ENCODE data around the gene TMEM138. TPM values are rescaled to one million over a fixed set of nuclear protein-coding genes. Genes with fewer than 3 reads are reported as not detected.
A peak's percentile ranks its signal among the peaks of the same experiment; 100 is the strongest.

TMEM138 gene
- total and polyA plus RNA-seq, 2 experiments from 2014 or later = 19.0 to 50.2 TPM

- in situ Hi-C loops (cut with MboI) = no loop called here
- Histone ChIP-seq H2AFZ (no peak overlapping the region), H3K36me3 (ENCODE audit: low read depth) (peaks cover 30% of the 10 kb centered on the region), H3K9me2 (ENCODE audit: insufficient read depth) (no peaks in the 10 kb centered on the region), H3K79me2 (ENCODE audit: insufficient read depth) (peaks cover 93% of the 10 kb centered on the region), H3K4me1 (ENCODE audit: insufficient read depth) (peaks cover 46% of the 10 kb centered on the region), H3K9ac (peak overlapping the region; percentile 12; the same call in 1 of the 2 replicates), H3K9me3 (ENCODE audit: low read depth) (no peaks in the 10 kb centered on the region), H3K4me3 (0 out of 2 replicates have a peak overlapping the region, but pooled peaks have one; percentile 3), H3K27ac (peak overlapping the region; percentile 55), H3K27me3 (replicated peaks; ENCODE audit: insufficient read depth) (no peaks in the 10 kb centered on the region), H3F3A (ENCODE audit: insufficient read depth) (peaks cover 37% of the 10 kb centered on the region), H4K20me1 (ENCODE audit: insufficient read depth) (no peaks in the 10 kb centered on the region), H3K4me2 (ENCODE audit: unreplicated experiment) (peak overlapping the region; percentile 46)
- WGBS, 2 experiments (ENCODE audit: low coverage in 1 of 2, low lambda C conversion rate in 2 of 2, missing lambda C conversion rate in 2 of 2) = 91 to 93% methylated on average over 9 of the region's 9 CpGs
- no peak for TF ChIP-seq EZH2 (IDR thresholded peaks at IDR 0.05; ENCODE audit: insufficient read depth, poor library complexity, severe bottlenecking)
- no peak for DNase-seq
These were observed 33.8 kb upstream of the TMEM138 start for GRCh38 chr11:61328351-61328750.

- Histone ChIP-seq H3K36me3 (ENCODE audit: low read depth) (peaks cover 16% of the 10 kb centered on the region), H3K27ac (no peak overlapping the region), H3K9ac (0 out of 2 replicates have a peak overlapping the region, but pooled peaks have one; percentile 100), H4K20me1 (ENCODE audit: insufficient read depth) (no peaks in the 10 kb centered on the region), H3K9me3 (ENCODE audit: low read depth) (no peaks in the 10 kb centered on the region), H3K4me3 (peak overlapping the region; percentile 93; the same call in 1 of the 2 replicates), H3K27me3 (replicated peaks; ENCODE audit: insufficient read depth) (no peaks in the 10 kb centered on the region), H3K79me2 (ENCODE audit: insufficient read depth) (peaks cover 78% of the 10 kb centered on the region), H2AFZ (no peak overlapping the region), H3K4me1 (ENCODE audit: insufficient read depth) (peaks cover 46% of the 10 kb centered on the region), H3K4me2 (ENCODE audit: unreplicated experiment) (no peak overlapping the region), H3K9me2 (ENCODE audit: insufficient read depth) (no peaks in the 10 kb centered on the region), H3F3A (ENCODE audit: insufficient read depth) (peaks cover 50% of the 10 kb centered on the region)
- no peak for TF ChIP-seq EZH2 (IDR thresholded peaks at IDR 0.05; ENCODE audit: insufficient read depth, poor library complexity, severe bottlenecking)
- no peak for TF ChIP-seq EZH2phosphoT487 (IDR thresholded peaks at IDR 0.05; ENCODE audit: insufficient read depth, low read depth)
- 95 to 98% methylated on average over 4 of the region's 4 CpGs for WGBS, 2 experiments (ENCODE audit: low coverage in 1 of 2, low lambda C conversion rate in 2 of 2, missing lambda C conversion rate in 2 of 2)
- DNase-seq = no peak
- in situ Hi-C loops (cut with MboI) = no loop called here
These were observed 32.3 kb upstream of the TMEM138 start for GRCh38 chr11:61329871-61330270.

- Histone ChIP-seq H3K36me3 (ENCODE audit: low read depth) (peaks cover 7% of the 10 kb centered on the region; the same call in 1 of the 2 replicates), H3K4me3 (peak overlapping the region; percentile 93), H3K4me2 (ENCODE audit: unreplicated experiment) (peak overlapping the region; percentile 98), H3K27ac (peak overlapping the region; percentile 92), H4K20me1 (ENCODE audit: insufficient read depth) (no peaks in the 10 kb centered on the region), H3F3A (ENCODE audit: insufficient read depth) (peaks cover 58% of the 10 kb centered on the region), H2AFZ (no peak overlapping the region), H3K9me2 (ENCODE audit: insufficient read depth) (no peaks in the 10 kb centered on the region), H3K4me1 (ENCODE audit: insufficient read depth) (peaks cover 45% of the 10 kb centered on the region), H3K79me2 (ENCODE audit: insufficient read depth) (peaks cover 60% of the 10 kb centered on the region), H3K9me3 (ENCODE audit: low read depth) (no peaks in the 10 kb centered on the region), H3K9ac (peak overlapping the region; percentile 100), H3K27me3 (replicated peaks; ENCODE audit: insufficient read depth) (no peaks in the 10 kb centered on the region)
- in situ Hi-C loops (cut with MboI) = no loop called here
- TF ChIP-seq EZH2 (IDR thresholded peaks at IDR 0.05; ENCODE audit: insufficient read depth, poor library complexity, severe bottlenecking) (no peak), EZH2phosphoT487 (IDR thresholded peaks at IDR 0.05; ENCODE audit: insufficient read depth, low read depth) (no peak)
- 33 to 44% methylated on average over 6 of the region's 6 CpGs for WGBS, 2 experiments (ENCODE audit: low coverage in 1 of 2, low lambda C conversion rate in 2 of 2, missing lambda C conversion rate in 2 of 2)
- DNase-seq = peak; percentile 43
These were observed 30.5 kb upstream of the TMEM138 start for GRCh38 chr11:61331651-61332050.

- H3K9me2 ChIP-seq (ENCODE audit: insufficient read depth) = no peaks in the 10 kb centered on the region
- H3F3A ChIP-seq (ENCODE audit: insufficient read depth) = peaks cover 51% of the 10 kb centered on the region
- WGBS, 2 experiments (ENCODE audit: low coverage in 1 of 2, low lambda C conversion rate in 2 of 2, missing lambda C conversion rate in 2 of 2) = 0% methylated on average over 23 to 24 of the region's 24 CpGs
- H3K4me2 ChIP-seq (ENCODE audit: unreplicated experiment) = peak overlapping the region; percentile 98
- peaks cover 7% of the 10 kb centered on the region; the same call in 1 of the 2 replicates for H3K36me3 ChIP-seq (ENCODE audit: low read depth)
- peak overlapping the region; percentile 92 for H3K27ac ChIP-seq
- in situ Hi-C loops (cut with MboI) = no loop called here
- H3K27me3 ChIP-seq (replicated peaks; ENCODE audit: insufficient read depth) = no peaks in the 10 kb centered on the region
- H3K9me3 ChIP-seq (ENCODE audit: low read depth) = no peaks in the 10 kb centered on the region
- DNase-seq = peak; percentile 72
- H2AFZ ChIP-seq = peak overlapping the region; percentile 84
- H4K20me1 ChIP-seq (ENCODE audit: insufficient read depth) = no peaks in the 10 kb centered on the region
- H3K79me2 ChIP-seq (ENCODE audit: insufficient read depth) = peaks cover 54% of the 10 kb centered on the region
- H3K9ac ChIP-seq = peak overlapping the region; percentile 100
- peak overlapping the region; percentile 93 for H3K4me3 ChIP-seq
- H3K4me1 ChIP-seq (ENCODE audit: insufficient read depth) = peaks cover 39% of the 10 kb centered on the region
- TF ChIP-seq EZH2 (IDR thresholded peaks at IDR 0.05; ENCODE audit: insufficient read depth, poor library complexity, severe bottlenecking) (no peak), EZH2phosphoT487 (IDR thresholded peaks at IDR 0.05; ENCODE audit: insufficient read depth, low read depth) (no peak)
These were observed 29.8 kb upstream of the TMEM138 start for GRCh38 chr11:61332281-61332796.

All from GM23248 (cell line).